Measurements from ENCODE around the gene PCDHB16.
"Not testable (repeated sequence)": the region's sequence is repeated elsewhere in the genome, so short reads cannot be mapped to it uniquely, and the experiment has no call there.

The PCDHB16 gene

DNA sequence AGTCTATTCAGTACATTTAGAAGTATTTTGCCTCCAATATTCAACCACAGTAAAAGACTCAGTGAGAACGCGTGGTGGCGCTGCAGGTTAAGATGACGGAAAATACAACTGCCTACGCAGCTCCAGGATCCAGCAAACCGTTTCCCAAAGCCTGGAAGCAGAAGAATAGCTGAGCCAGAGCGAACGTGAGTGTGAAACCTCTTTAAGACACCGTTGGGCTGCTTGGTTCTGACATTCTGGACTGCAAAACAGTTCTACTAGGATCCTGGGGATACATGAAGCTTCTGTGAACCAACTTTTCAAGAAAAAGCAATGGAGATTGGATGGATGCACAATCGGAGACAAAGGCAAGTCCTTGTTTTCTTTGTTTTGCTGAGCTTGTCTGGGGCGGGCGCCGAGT lies at the start of gene PCDHB16:
TSS of gene PCDHB16 (plus strand) at position 140 of the 400 bp plus-strand sequence. CDS start at position 313, 173 bp downstream.
- Histone ChIP-seq H3K27ac (ENCODE audit: extremely low read depth, low read depth, low read length) (no peak within 1 kb of the TSS), H3K4me3 (ENCODE audit: low read depth, low read length) (no peak within 1 kb of the TSS), H3K9me3 (ENCODE audit: control insufficient read depth, insufficient read depth, low read depth, low read length) (no peaks in the 10 kb centered on the region), H3K4me1 (ENCODE audit: control insufficient read depth, insufficient read depth, low read length) (no peaks in the 10 kb centered on the region), H3K36me3 (ENCODE audit: control insufficient read depth in 2 of 2, insufficient read depth in 1 of 2, low read length in 2 of 2) (no peaks in the 10 kb centered on the region)
- TF ChIP-seq ZNF404 (tag by site-specific recombination; IDR thresholded peaks at IDR 0.05) (no peak), ZNF654 (tag by site-specific recombination; IDR thresholded peaks at IDR 0.05; ENCODE audit: low read depth) (peak; percentile 33), OSR2 (tag by site-specific recombination; IDR thresholded peaks at IDR 0.05) (no peak), ZFHX2 (tag by site-specific recombination; conservative IDR thresholded peaks at IDR 0.05) (peak; percentile 29; the same call in 1 of the 2 replicates), ZNF660 (tag by site-specific recombination; IDR thresholded peaks at IDR 0.05) (0 out of 2 replicates have a peak, but pooled peaks have one; percentile 41)
- TF ChIP-seq, protein P1, sequence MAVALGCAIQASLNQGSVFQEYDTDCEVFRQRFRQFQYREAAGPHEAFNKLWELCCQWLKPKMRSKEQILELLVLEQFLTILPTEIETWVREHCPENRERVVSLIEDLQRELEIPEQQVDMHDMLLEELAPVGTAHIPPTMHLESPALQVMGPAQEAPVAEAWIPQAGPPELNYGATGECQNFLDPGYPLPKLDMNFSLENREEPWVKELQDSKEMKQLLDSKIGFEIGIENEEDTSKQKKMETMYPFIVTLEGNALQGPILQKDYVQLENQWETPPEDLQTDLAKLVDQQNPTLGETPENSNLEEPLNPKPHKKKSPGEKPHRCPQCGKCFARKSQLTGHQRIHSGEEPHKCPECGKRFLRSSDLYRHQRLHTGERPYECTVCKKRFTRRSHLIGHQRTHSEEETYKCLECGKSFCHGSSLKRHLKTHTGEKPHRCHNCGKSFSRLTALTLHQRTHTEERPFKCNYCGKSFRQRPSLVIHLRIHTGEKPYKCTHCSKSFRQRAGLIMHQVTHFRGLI (tag by site-specific recombination; IDR thresholded peaks at IDR 0.05) = no peak
- ChIA-PET POLR2A (no interaction called here), CTCF (interaction anchor here (0.6 to 3.3 kb wide), 17 partner anchors 9 to 376 kb away, joined by 3 to 20 read pairs (median 4); partner anchors contain the start of genes PCDHB10, PCDHB11, PCDHB13 and PCDHB14)

DNA sequence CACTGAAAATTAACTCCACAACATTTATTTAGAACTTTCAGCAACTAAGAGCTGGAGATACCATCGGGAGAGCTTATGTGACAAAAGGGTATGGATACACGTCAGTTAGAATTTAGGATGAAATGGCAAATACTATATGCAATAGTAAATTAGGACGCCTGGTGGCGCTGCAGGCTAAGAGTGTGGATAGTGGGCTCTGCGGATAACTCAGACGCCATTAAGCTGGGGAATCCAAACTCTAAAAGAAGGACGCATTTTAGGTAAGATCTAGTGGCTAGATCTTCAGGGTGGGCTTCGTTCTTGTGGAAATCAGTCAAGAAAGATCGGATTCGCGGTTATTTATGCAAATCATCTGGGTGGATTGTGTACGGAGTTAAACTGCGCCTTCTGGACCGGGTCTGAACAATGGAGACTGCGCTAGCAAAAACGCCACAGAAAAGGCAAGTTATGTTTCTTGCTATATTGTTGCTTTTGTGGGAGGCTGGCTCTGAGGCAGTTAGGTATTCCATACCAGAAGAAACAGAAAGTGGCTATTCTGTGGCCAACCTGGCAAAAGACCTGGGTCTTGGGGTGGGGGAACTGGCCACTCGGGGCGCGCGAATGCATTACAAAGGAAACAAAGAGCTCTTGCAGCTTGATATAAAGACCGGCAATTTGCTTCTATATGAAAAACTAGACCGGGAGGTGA lies 47.0 kb upstream of the PCDHB16 start, which contains the start of gene PCDHB5:
TSS of gene PCDHB5 (plus strand) at position 177 of the 688 bp plus-strand sequence. CDS start at position 406, 229 bp downstream.
- H3K4me3 ChIP-seq (ENCODE audit: low read depth, low read length) = no peak within 1 kb of the TSS
- no peaks in the 10 kb centered on the region for H3K4me1 ChIP-seq (ENCODE audit: control insufficient read depth, insufficient read depth, low read length)
- POLR2A ChIA-PET = no interaction called here
- H3K27ac ChIP-seq (ENCODE audit: extremely low read depth, low read depth, low read length) = no peak within 1 kb of the TSS
- H3K9me3 ChIP-seq (ENCODE audit: control insufficient read depth, insufficient read depth, low read depth, low read length) = no peaks in the 10 kb centered on the region; the same call in 1 of the 2 replicates
- H3K36me3 ChIP-seq (ENCODE audit: control insufficient read depth in 2 of 2, insufficient read depth in 1 of 2, low read length in 2 of 2) = no peaks in the 10 kb centered on the region
- CTCF ChIA-PET = interaction anchor here (0.5 to 1.6 kb wide), 8 partner anchors 12 to 427 kb away, joined by 3 to 5 read pairs (median 3); partner anchors contain the start of gene PCDHB2
- TF ChIP-seq BCL11A (tag by site-specific recombination; IDR thresholded peaks at IDR 0.05; ENCODE audit: low read depth) = no peak
- no peak for TF ChIP-seq TRIM28 (IDR thresholded peaks at IDR 0.05; ENCODE audit: borderline replicate concordance, low read length)
- TF ChIP-seq, protein P2, sequence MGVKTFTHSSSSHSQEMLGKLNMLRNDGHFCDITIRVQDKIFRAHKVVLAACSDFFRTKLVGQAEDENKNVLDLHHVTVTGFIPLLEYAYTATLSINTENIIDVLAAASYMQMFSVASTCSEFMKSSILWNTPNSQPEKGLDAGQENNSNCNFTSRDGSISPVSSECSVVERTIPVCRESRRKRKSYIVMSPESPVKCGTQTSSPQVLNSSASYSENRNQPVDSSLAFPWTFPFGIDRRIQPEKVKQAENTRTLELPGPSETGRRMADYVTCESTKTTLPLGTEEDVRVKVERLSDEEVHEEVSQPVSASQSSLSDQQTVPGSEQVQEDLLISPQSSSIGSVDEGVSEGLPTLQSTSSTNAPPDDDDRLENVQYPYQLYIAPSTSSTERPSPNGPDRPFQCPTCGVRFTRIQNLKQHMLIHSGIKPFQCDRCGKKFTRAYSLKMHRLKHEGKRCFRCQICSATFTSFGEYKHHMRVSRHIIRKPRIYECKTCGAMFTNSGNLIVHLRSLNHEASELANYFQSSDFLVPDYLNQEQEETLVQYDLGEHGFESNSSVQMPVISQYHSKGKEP (tag by site-specific recombination; IDR thresholded peaks at IDR 0.05) = no peak
- no peak for TF ChIP-seq ZNF202 (tag by site-specific recombination; IDR thresholded peaks at IDR 0.05; ENCODE audit: borderline replicate concordance)
- peak; percentile 21 for TF ChIP-seq ZNF654 (tag by site-specific recombination; IDR thresholded peaks at IDR 0.05; ENCODE audit: low read depth)
- TF ChIP-seq ZNF624 (tag by site-specific recombination; IDR thresholded peaks at IDR 0.05) = no peak
- no peak for TF ChIP-seq ZNF561 (tag by site-specific recombination; IDR thresholded peaks at IDR 0.05; ENCODE audit: borderline replicate concordance)

DNA sequence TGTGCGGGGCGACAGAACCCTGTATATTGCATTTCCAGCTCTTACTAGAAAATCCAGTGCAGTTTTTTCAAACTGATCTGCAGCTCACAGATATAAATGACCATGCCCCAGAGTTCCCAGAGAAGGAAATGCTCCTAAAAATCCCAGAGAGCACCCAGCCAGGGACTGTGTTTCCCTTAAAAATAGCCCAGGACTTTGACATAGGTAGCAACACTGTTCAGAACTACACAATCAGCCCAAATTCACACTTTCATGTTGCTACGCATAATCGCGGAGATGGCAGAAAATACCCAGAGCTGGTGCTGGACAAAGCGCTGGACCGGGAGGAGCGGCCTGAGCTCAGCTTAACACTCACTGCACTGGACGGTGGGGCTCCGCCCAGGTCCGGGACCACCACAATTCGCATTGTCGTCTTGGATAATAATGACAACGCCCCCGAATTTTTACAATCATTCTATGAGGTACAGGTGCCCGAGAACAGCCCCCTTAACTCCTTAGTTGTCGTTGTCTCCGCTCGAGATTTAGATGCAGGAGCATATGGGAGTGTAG lies 46.4 kb upstream of the PCDHB16 start:
- H3K9me3 ChIP-seq (ENCODE audit: control insufficient read depth, insufficient read depth, low read depth, low read length) = no peaks in the 10 kb centered on the region; the same call in 1 of the 2 replicates
- ChIA-PET CTCF (interaction anchor here (0.5 to 1.6 kb wide), 6 partner anchors 12 to 71 kb away, joined by 3 to 5 read pairs (median 4); partner anchors contain the start of gene PCDHB2), POLR2A (no interaction called here)
- H3K4me1 ChIP-seq (ENCODE audit: control insufficient read depth, insufficient read depth, low read length) = no peaks in the 10 kb centered on the region
- H3K4me3 ChIP-seq (ENCODE audit: low read depth, low read length) = no peak overlapping the region
- H3K36me3 ChIP-seq (ENCODE audit: control insufficient read depth in 2 of 2, insufficient read depth in 1 of 2, low read length in 2 of 2) = no peaks in the 10 kb centered on the region
- no peak overlapping the region for H3K27ac ChIP-seq (ENCODE audit: extremely low read depth, low read depth, low read length)
- TF ChIP-seq, protein P3, sequence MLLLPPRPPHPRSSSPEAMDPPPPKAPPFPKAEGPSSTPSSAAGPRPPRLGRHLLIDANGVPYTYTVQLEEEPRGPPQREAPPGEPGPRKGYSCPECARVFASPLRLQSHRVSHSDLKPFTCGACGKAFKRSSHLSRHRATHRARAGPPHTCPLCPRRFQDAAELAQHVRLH (tag by site-specific recombination; IDR thresholded peaks at IDR 0.05) = no peak

DNA sequence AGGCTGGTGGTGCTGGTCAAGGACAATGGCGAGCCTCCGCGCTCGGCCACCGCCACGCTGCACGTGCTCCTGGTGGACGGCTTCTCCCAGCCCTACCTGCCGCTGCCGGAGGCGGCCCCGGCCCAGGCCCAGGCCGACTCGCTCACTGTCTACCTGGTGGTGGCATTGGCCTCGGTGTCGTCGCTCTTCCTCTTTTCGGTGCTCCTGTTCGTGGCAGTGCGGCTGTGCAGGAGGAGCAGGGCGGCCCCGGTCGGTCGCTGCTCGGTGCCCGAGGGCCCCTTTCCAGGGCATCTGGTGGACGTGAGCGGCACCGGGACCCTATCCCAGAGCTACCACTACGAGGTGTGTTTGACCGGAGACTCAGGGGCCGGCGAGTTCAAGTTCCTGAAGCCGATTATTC lies 44.8 kb upstream of the PCDHB16 start:
- H3K36me3 ChIP-seq (ENCODE audit: control insufficient read depth in 2 of 2, insufficient read depth in 1 of 2, low read length in 2 of 2); H3K4me3 ChIP-seq (ENCODE audit: low read depth, low read length); H3K27ac ChIP-seq (ENCODE audit: extremely low read depth, low read depth, low read length); H3K9me3 ChIP-seq (ENCODE audit: control insufficient read depth, insufficient read depth, low read depth, low read length); H3K4me1 ChIP-seq (ENCODE audit: control insufficient read depth, insufficient read depth, low read length); POLR2A ChIA-PET; CTCF ChIA-PET: not testable (repeated sequence)
